ENCODE results near the gene FHOD3.

The FHOD3 gene

DNA sequence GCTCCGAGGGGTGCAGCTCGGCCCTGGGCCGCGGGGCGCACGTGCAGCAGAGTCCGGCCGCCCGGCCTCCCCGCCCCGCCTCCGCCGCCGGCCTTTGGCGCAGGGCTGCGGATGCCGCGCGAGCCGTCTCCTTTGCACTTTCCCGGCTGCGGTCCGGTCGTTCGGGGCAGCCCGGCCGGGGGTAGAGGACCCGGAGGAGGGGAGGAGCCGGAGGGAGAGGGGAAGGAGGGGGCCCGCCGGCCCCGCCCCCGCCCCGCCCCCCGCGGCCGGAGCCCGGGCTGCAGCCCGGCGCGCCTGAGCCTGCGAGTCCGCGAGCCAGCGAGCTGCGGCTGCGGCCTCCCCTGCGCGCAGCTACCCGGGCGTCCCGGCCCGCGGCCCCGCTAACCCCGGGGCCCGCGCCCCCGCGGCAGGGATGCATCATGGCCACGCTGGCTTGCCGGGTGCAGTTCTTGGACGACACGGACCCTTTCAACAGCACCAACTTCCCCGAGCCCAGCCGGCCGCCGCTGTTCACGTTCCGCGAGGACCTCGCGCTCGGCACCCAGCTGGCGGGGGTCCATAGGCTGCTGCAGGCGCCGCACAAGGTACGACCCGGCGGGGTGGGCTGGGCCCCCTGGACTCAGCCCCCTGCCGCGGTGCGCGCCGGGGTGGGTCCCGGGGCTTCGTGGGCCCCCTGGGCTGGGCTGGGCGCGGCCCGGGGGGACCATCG is at the start of gene FHOD3:
TSS of gene FHOD3 (plus strand) at position 297 of the 709 bp plus-strand sequence. CDS start at position 420, 123 bp downstream.
- DNase-seq: peak in 1 of 2 donors; percentile 4

DNA sequence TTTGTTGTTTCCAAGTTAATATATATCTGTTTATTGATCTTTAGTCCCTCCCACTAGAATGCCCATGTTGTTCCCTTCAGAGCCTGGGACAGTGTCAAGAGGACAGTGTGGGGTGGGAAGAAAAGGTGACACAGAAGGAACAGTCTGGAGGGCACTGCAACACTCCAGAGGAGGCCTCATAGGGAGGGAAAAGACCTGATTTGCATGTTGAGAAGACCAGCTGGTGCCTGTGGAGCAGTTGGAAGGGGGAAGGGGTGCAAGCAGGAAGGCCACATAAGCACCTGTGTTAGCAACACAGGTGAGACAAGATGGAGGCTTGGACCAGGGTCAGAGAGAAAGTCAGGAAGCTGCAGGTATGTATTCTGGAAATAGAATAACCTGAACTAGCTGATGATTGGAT is 48.1 kb upstream of the FHOD3 start:
- no peak for DNase-seq

GRCh38 chr18:36250827-36251226 is 46.7 kb upstream of the FHOD3 start:
- no peak for DNase-seq

DNA sequence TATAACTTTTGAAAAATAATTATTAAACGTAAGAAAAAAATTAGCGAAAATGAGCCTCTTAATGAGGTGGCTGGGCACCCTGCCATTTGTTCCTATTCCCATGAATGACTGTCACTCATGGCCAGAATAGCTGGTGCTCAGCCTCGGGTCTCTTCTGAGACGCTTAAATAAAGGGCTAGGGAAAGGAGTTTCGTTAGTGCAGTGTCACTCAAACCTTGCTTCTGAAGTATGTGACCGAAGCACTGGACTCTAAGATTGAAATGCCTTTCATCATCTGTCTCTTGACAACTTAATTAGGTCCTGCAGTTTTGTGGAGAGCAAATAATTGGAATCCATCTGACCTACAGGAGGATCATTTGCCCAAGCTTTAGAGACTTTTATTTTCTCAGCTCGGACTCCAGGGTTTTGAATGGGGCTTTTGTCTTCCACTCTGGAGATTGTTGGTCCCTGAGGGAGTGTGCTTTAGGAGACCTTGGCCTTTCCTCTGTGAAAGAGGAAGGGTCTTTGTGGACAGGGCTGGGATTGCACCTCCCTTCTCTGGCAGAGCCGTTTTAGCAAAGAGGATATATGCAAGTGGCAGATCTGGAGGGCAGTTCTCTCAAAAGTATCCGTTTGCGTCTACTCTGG is 42.3 kb upstream of the FHOD3 start:
- no peak for DNase-seq

DNA sequence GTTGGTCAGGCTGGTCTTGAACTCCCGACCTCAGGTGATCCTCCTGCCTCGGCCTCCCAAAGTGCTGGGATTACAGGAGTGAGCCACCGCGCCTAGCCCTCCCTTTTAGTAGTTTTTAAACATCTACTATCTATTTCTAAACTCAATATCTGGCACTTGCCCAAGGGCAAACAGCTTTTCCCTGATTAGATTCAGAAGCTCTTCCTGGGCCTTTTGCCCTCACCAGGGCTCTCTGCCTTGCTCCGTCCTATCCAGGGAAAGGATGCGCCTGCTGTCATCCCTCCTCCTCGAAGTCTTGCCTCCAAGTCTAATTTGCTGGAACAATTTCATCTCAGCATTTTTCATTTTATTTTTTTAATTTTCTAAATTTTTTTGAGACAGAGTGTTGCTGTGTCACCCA is 41.4 kb upstream of the FHOD3 start:
- DNase-seq: no peak

DNA sequence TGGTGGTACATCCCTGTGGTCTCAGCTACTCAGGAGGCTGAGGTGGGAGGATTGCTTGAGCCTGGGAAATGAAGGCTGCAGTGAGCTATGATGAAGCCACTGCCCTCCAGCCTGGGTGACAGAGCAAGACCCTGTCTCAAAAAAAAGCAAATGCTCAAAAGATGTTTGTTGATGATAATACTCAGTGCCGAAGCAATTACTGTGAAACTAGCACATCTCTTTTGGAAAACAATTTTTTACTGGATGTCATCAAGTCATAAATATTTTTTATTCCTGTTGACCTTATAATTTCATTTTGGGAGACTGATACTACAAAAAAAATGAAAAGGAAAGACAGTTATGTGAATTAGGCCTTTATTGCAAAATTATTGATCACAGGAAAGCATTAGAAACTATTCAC is 34.5 kb upstream of the FHOD3 start:
- DNase-seq: no peak

DNA sequence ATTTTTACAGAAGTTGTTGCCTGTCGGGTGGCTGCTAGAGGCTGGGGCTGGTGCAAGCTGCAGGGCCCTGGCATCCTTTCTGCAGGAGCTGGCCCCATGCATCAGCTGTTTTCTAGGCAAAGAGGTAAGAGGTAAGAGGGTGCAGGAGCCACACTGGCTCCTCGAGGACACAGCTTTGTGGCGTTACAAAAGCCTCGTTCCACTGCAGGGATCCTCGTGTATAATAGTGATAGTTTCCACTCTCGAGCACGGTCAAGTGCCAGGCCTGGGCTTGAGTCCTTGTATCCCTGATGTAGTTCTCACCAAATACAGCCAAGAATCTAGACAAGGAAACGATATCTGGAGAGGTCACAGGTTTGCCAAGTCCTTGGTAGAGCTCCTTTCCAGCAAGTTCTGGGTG is 33.2 kb upstream of the FHOD3 start:
- DNase-seq: no peak

DNA sequence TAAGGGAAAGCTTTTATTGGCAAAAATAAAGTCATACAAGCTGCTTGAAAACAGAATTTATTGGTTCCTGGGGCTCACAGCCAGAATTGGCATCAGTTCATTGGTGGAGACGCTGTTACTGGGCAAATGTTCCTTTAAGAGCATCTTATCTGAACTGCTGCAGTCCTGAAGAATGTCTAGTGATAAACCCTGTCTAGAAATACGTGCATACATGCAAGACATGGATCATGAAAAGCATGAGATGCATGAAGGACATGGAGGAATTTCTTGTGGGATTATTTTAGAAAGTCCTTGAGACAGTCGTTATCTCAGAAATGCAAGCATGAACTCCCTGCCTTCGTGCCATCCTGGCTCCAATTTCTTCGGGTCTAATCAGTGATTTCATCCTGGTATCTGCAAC is 32.5 kb upstream of the FHOD3 start:
- DNase-seq: no peak

DNA sequence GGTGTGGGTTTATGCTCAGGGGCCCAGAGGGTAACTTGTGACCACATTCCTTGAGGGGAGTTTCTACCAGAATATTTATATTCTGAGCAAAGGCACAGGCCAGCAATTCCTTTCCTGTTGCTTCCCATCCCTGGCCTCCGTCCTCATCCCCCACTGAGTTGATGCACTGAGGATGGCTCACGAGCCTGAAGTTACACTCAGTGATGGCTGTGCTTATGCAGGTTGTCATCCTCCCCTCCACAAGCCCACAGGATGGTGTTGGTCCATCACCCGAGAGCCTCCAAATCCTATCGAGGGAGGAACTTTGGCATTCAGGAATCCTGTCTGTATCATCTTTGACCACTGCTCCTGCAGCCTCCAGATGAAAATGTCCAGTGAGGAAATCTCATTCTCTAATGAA is 28.4 kb upstream of the FHOD3 start:
- DNase-seq: no peak

GRCh38 chr18:36271153-36271552 is 26.4 kb upstream of the FHOD3 start:
- DNase-seq: no peak

DNA sequence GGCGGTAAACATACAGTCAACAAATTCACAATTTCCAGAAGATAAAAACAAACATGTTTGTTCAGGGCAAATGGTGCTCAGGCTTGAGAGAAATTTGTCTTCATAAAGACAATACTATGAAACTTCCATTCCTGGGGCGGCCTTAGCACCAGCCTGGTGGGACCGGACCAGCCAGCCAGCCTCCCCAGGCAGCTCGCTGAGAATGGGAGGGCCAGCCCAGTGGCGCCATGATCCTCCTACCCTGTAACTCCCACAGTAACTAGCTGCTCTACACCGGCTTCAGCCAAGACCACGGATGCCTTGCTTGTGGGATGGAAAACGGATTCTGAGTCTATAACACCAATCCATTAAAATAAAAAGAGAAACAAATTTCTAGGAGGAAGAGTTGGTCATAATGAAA is 24.2 kb upstream of the FHOD3 start:
- DNase-seq: no peak

DNA sequence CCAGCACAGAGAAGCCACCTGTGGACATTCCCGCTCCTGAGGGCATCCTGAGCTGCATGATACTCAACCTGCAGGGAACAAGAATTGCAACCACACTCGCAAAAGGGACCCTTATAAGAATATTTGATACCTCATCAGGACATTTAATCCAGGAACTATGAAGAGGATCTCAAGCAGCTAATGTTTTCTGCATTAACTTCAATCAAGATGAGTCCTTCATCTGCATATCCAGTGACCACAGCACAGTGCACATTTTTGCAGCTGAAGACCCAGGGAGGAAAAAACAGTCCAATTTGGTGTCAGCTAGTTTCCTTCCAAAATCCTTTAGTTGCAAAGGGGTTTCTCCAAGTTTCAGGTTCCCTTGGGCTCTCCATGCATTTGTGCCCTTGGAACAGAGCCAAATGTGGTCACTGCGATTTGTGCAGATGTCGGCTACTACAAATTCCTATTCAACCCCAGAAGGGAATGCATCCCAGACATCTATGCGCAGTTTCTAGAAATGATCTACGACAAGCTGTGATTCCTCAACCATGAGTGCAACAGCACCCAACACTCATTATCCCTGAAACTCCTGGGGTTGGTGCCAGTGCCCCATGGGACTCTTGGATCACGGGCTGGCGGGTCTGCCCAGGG is 23.3 kb upstream of the FHOD3 start:
- DNase-seq: no peak

DNA sequence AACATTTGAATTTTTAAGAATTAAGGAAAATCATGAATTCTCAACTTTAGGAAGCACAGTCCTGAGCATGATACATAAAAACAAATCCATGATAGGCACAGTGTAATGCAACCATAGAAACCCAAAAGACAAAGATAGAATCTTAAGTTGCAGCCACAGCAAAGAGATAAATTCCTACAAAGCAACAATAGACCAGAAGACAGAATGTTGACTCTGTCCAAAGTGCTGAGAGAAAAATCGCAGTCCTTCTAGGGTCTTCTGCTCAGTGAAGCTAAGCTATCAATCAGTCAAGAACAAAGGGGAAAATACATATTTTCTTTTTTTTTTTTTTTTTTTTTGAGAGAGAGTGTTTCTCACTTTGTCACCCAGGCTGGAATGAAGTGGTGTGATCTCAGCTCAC is 22.0 kb upstream of the FHOD3 start:
- DNase-seq: no peak

DNA sequence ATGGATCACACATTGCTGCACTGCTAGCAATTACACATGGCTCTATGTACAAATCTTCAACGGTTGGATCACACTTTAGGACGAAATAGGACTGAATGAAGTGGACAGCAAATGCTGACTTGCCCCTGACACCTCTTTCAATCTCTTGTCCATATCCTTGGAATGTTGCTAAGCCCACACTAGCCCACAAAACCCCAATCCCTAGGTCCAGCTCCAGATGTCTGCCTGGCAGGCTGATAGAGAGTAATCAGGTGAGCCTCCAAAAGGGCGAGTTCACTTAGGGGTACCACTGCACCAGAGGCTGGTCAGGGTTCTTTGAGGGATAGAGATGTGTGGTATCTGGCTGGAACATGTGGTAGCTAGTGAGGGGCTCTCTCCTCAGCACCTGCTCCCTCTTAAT is 18.5 kb upstream of the FHOD3 start:
- no peak for DNase-seq

GRCh38 chr18:36281936-36282335 is 15.6 kb upstream of the FHOD3 start:
- no peak for DNase-seq

DNA sequence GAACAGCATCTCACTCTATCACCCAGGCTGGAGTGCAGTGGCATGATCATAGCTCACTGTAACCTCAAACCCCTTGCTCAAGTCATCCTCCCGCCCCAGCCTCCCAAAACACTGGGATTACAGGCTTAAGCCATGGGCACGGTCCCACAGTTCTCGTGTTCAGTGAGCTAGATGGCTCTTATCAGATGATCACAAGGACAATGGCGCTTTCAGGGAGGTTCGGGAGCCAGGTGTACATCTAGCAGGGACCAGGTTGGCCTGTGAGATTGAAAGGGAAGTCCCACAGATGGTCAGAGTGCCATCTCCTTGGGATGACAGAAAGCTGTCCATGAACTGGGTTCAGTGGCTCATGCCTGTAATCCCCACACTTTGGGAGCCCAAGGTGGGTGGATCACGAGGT is 14.1 kb upstream of the FHOD3 start:
- no peak for DNase-seq

DNA sequence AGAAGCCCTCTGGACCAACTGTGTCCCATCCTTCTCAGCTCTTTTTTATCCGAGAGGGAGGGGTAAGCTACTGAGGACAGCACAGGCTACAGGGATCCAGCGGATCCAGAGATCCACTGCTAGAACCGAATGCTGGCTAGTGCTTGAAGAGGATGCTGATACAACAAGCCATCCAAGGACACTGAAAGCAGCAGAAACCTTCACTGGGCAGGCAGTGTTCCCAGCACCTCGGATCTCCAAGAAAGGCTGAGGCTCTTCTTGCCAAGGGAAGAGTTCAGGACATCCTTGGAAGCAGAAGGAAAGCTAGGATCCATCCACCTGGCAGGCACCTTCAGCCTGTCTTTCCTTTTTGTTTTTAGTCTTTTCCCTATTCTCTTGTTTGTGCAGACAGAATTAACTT is 13.2 kb upstream of the FHOD3 start:
- DNase-seq: no peak

- peak; percentile 29 to 30 for DNase-seq
These were observed 12.7 kb upstream of the FHOD3 start for GRCh38 chr18:36284671-36285295.

- no peak for DNase-seq
These were observed 9.9 kb upstream of the FHOD3 start for GRCh38 chr18:36287653-36288052.

DNA sequence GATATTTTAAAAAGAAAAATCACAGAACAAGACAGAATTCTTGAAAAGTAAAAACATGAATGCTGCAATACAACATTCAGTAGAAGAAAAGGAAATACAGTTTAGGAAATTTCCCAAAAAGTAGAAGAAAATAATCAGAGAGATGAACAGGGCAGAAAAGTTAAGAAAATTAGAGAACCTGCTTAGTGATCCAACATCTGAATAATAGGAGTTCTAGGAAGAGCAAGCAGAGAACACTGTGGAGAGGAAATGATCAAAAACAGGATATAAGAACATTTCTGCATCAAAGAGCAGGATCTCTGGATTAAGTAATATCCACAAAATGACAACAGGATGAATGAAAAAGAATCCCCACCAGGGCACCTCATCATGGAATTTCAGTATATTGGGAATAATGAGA is 8.8 kb upstream of the FHOD3 start:
- DNase-seq: no peak

DNA sequence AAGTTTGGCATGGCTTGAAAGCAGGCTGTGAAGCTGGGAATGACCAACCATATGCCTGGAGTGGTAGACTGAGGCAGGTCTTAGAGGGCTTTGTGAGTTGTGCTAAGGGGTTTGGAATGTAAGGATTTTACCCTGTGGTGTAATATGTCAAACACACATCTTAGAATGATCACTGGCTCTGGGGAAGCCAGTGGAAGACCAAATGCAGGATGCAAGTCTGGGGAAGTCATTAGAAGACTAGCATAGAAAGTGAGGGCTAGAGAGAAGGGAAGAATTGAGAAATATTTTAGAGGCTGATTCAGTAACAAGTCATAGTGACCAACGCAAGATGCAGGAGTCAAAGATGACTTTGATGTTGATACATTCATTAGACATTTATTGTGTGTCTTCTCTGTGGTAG is 3.5 kb upstream of the FHOD3 start:
- no peak for DNase-seq

DNA sequence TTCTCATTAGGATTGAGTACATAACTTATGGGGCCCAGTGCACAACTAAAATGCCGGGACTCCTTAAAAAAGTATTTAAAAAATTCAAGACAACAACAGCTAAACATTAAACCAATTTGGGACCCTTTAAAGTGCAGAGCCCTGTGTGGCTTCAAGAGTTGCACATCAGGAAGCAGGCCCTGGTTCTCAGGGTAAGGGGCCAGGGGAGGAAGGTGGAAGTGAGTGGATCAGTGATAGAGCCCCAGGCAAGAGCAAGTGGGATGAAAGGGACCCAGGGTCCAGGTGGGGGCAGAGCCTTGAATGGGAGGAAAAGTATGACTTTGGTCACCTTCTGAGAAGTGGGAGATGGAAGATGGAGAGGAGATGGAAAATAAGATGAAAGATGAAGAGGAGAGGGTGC is 2.3 kb upstream of the FHOD3 start:
- DNase-seq: no peak

DNA sequence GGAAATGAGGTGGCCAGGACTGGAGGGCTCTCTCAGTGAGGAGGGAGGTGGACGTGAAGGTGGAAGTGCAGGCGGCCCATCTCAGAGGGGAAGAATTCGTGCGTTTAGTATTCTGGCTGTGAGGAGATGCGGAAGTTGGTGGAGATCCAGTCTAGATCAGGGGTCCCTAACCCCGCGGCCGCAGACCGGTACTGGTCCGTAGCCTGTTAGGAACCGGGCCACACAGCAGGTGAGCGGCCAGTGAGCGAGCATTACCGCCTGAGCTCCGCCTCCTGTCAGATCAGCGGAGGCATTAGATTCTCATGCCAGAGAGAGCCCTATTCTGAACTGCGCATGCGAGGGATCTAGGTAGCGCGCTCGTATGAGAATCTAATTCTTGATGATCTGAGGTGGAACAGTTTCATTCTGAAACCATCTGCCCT is 1.6 kb upstream of the FHOD3 start:
- no peak for DNase-seq

Data from stimulated activated CD4-positive, alpha-beta T cell treated with anti-CD3 and anti-CD28 coated beads, Interleukin-2, amount 100 ng/mL, for 48 hours (primary cell).